ENCODE measurements around the gene KLK4.

The KLK4 gene

DNA sequence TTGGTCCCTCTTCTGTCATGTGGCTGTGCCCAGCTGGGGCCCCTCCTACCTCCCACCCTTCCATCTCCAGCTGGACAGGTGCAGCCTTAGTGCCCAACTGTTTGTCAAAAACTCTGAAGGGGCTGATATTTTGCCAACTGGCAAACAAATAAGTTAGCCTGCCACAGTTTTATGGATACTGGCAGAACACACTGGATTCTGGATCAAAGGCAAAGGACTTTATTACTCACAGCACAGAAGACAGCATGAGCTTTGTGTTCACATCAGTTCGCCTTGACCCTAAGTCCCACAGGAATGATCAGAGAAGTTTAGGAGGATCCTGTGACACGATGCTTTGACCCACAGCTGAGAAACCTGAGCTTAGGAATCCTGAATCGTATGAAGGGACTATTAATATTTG lies 21.6 kb downstream of the KLK4 start:
- no peak overlapping the region for H3K4me3 ChIP-seq (ENCODE audit: low read depth, low read length)
- no peak for DNase-seq (ENCODE audit: low read depth)
- TF ChIP-seq, protein P1, sequence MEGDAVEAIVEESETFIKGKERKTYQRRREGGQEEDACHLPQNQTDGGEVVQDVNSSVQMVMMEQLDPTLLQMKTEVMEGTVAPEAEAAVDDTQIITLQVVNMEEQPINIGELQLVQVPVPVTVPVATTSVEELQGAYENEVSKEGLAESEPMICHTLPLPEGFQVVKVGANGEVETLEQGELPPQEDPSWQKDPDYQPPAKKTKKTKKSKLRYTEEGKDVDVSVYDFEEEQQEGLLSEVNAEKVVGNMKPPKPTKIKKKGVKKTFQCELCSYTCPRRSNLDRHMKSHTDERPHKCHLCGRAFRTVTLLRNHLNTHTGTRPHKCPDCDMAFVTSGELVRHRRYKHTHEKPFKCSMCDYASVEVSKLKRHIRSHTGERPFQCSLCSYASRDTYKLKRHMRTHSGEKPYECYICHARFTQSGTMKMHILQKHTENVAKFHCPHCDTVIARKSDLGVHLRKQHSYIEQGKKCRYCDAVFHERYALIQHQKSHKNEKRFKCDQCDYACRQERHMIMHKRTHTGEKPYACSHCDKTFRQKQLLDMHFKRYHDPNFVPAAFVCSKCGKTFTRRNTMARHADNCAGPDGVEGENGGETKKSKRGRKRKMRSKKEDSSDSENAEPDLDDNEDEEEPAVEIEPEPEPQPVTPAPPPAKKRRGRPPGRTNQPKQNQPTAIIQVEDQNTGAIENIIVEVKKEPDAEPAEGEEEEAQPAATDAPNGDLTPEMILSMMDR (IDR thresholded peaks at IDR 0.05; ENCODE audit: low read depth, low read length, missing control alignments): no peak

DNA sequence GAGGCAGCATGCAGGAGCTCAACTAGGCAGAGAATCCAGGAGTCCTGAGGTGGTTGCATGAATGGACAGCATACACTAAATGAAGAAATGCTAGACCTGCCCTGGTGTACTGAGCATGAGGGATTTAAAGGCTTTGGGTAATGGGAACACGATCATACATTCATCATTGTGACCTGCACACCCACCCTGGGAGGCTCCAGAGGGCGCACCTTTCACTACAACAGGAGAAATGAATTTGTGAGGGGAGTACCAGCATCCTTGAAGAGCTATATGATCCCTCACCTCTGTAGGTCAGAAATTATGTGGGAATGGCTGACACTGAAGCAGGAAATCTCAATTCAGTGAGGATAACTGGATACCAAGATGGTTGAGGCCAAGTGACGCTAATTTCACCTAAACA lies 29.0 kb downstream of the KLK4 start:
- no peak for DNase-seq (ENCODE audit: low read depth)
- TF ChIP-seq, protein P1 (IDR thresholded peaks at IDR 0.05; ENCODE audit: low read depth, low read length, missing control alignments): no peak

DNA sequence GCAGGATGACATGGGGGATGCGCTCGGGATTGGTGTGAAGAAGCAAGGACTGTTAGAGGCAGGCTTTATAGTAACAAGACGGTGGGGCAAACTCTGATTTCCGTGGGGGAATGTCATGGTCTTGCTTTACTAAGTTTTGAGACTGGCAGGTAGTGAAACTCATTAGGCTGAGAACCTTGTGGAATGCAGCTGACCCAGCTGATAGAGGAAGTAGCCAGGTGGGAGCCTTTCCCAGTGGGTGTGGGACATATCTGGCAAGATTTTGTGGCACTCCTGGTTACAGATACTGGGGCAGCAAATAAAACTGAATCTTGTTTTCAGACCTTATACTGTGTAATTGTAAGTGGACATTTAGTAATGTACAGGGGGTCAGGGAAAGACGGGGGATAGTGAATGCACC lies 31.0 kb downstream of the KLK4 start:
- no peak for DNase-seq (ENCODE audit: low read depth)
- TF ChIP-seq, protein P1 (IDR thresholded peaks at IDR 0.05; ENCODE audit: low read depth, low read length, missing control alignments): no peak

More for the DNA sequence above, 29.0 kb downstream of the KLK4 start:
- H3K4me3 ChIP-seq (ENCODE audit: low read depth, low read length): no peak overlapping the region

DNA sequence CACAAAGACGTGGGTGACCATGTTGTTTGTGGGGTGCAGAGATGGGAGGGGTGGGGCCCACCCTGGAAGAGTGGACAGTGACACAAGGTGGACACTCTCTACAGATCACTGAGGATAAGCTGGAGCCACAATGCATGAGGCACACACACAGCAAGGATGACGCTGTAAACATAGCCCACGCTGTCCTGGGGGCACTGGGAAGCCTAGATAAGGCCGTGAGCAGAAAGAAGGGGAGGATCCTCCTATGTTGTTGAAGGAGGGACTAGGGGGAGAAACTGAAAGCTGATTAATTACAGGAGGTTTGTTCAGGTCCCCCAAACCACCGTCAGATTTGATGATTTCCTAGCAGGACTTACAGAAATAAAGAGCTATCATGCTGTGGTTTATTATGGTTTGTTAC lies 32.3 kb downstream of the KLK4 start:
- TF ChIP-seq, protein P1 (IDR thresholded peaks at IDR 0.05; ENCODE audit: low read depth, low read length, missing control alignments): no peak
- no peak for DNase-seq (ENCODE audit: low read depth)
- H3K4me3 ChIP-seq (ENCODE audit: low read depth, low read length): no peak overlapping the region

More for the DNA sequence above, 31.0 kb downstream of the KLK4 start:
- H3K4me3 ChIP-seq (ENCODE audit: low read depth, low read length): no peak overlapping the region

DNA sequence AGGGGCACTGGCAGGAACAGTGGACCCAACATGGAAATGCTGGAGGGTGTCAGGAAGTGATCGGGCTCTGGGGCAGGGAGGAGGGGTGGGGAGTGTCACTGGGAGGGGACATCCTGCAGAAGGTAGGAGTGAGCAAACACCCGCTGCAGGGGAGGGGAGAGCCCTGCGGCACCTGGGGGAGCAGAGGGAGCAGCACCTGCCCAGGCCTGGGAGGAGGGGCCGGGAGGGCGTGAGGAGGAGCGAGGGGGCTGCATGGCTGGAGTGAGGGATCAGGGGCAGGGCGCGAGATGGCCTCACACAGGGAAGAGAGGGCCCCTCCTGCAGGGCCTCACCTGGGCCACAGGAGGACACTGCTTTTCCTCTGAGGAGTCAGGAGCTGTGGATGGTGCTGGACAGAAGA lies 33.9 kb downstream of the KLK4 start:
- DNase-seq (ENCODE audit: low read depth): no peak

DNA sequence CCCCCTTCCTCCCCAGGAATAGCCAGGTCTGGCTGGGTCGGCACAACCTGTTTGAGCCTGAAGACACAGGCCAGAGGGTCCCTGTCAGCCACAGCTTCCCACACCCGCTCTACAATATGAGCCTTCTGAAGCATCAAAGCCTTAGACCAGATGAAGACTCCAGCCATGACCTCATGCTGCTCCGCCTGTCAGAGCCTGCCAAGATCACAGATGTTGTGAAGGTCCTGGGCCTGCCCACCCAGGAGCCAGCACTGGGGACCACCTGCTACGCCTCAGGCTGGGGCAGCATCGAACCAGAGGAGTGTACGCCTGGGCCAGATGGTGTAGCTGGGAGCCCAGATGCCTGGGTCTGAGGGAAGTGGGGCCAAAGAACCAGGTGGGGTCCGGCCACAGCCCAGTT lies 34.7 kb downstream of the KLK4 start:
- TF ChIP-seq, protein P1 (IDR thresholded peaks at IDR 0.05; ENCODE audit: low read depth, low read length, missing control alignments): no peak
- no peak overlapping the region for H3K4me3 ChIP-seq (ENCODE audit: low read depth, low read length)
- DNase-seq (ENCODE audit: low read depth): no peak

More for the DNA sequence above, 33.9 kb downstream of the KLK4 start:
- no peak overlapping the region for H3K4me3 ChIP-seq (ENCODE audit: low read depth, low read length)
- TF ChIP-seq, protein P1 (IDR thresholded peaks at IDR 0.05; ENCODE audit: low read depth, low read length, missing control alignments): no peak

DNA sequence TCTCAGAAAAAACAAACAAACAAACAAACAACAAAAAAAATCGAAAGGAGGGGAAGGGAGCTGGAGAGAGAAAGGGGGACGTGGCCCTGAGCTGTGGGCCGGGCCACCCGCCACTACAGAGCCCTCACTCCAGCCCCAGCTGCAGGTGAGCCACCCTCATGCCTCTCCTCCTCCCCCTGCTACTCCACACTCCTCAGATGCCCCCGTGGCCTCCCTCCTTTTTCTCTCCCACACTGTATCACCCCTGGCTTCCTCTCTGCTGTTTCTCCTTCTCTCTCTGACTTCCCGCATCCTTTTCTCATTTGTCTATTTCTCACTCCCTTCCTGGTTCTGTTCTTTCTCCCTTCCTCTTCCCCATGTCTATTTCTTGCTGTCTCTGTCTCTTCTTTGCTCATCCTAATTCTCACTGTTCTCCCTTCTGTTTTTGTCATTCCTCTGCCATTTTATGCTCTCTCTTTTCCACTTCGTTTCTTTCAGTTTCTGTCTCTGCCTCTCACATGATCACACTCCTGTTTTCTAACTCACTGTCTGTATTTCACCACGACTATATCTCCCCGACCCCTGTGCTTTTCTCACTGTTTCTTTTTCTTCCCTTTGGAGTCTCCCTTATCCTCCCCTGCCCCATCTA lies 35.3 kb downstream of the KLK4 start:
- no peak overlapping the region for H3K4me3 ChIP-seq (ENCODE audit: low read depth, low read length)
- TF ChIP-seq, protein P1 (IDR thresholded peaks at IDR 0.05; ENCODE audit: low read depth, low read length, missing control alignments): no peak
- DNase-seq (ENCODE audit: low read depth): no peak

All from GM12864 (cell line).